ENCODE data around the gene CADM2. TPM values are rescaled to one million over a fixed set of nuclear protein-coding genes. Genes with fewer than 3 reads are reported as not detected.

CADM2 gene
- total RNA-seq, 6 donors from 2014 or later: under 0.01 to 4.6 (median 1.2) TPM

GRCh38 chr3:86047161-86047560 is 1088.4 kb downstream of the CADM2 start:
- WGBS, 2 donors: 59 to 61% methylated on average over 1 of the region's 1 CpG
- TF ChIP-seq POLR2A (IDR thresholded peaks at IDR 0.05) (no peak), POLR2AphosphoS5 (IDR thresholded peaks at IDR 0.05) (no peak), EP300 (IDR thresholded peaks at IDR 0.05) (no peak), CTCF (IDR thresholded peaks at IDR 0.05) (no peak)
- DNase-seq (no peak), ATAC-seq (ENCODE audit: low FRiP score in 2 of 2) (no peak)
- Histone ChIP-seq H3K9me3 (peaks cover 0 to 4% (median 0%) of the 10 kb centered on the region in 4 donors), H3K36me3 (no peaks in the 10 kb centered on the region), H3K4me3 (no peak overlapping the region), H3K27me3 (no peaks in the 10 kb centered on the region), H3K4me1 (no peaks in the 10 kb centered on the region), H3K27ac (no peak overlapping the region)

DNA sequence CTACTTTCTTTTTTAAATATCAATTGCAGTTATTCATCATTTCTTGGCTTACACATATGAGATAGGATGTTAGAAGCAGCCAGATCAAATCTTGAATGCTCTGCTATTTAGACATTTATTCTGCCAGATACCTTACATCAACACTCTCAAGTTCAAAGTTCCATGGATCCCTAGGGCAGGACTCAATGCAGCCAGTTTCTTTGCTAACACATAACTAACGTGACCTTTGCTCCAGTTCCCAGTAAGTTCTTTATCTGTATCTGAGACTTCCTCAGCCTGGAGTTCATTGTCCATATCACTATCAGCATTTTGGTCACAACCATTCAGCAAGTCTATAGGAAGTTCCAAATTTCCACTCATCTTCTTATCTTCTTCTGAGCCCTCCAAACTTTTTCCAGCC is 1092.3 kb downstream of the CADM2 start:
- WGBS, 2 donors: 66 to 75% methylated on average over 1 of the region's 1 CpG
- Histone ChIP-seq H3K27me3 (no peaks in the 10 kb centered on the region), H3K9me3 (no peaks in the 10 kb centered on the region), H3K4me1 (no peaks in the 10 kb centered on the region), H3K4me3 (no peak overlapping the region), H3K27ac (no peak overlapping the region), H3K36me3 (no peaks in the 10 kb centered on the region)
- DNase-seq (no peak), ATAC-seq (ENCODE audit: low FRiP score in 2 of 2) (no peak)
- TF ChIP-seq CTCF (IDR thresholded peaks at IDR 0.05) (no peak), POLR2A (IDR thresholded peaks at IDR 0.05) (no peak)

DNA sequence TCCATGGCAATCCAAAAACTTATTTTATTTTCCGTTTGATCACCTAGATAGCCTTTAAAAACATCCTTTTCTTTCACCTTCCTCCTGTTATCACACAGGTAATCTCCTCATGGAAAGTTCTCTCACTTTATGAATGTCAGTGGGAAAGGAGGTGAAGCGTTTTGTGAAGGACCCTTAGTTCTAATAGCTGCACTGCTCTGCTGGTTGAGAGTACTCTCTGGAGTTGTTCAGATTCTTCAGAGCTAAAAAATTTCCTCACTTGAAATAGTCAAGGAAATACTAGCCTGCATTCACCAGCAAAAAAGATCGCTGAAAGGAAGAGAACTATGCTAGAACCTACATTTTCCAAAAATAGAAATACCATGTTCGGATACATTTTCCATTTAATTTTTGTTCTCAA is 1097.2 kb downstream of the CADM2 start:
- TF ChIP-seq POLR2A (IDR thresholded peaks at IDR 0.05) (no peak), POLR2AphosphoS5 (IDR thresholded peaks at IDR 0.05) (no peak), EP300 (IDR thresholded peaks at IDR 0.05) (no peak), CTCF (IDR thresholded peaks at IDR 0.05) (no peak)
- 60 to 62% methylated on average over 4 of the region's 4 CpGs for WGBS, 2 donors
- Histone ChIP-seq H3K36me3 (no peaks in the 10 kb centered on the region), H3K9me3 (no peaks in the 10 kb centered on the region), H3K27ac (no peak overlapping the region), H3K4me1 (no peaks in the 10 kb centered on the region), H3K4me3 (no peak overlapping the region), H3K27me3 (no peaks in the 10 kb centered on the region)
- ATAC-seq (ENCODE audit: low FRiP score in 2 of 2): no peak
- no peak for DNase-seq

- Histone ChIP-seq H3K4me1 (no peaks in the 10 kb centered on the region), H3K27ac (no peak overlapping the region), H3K27me3 (no peaks in the 10 kb centered on the region), H3K36me3 (no peaks in the 10 kb centered on the region), H3K9me3 (no peaks in the 10 kb centered on the region), H3K4me3 (no peak overlapping the region)
- WGBS, 2 donors: 72 to 79% methylated on average over 5 of the region's 5 CpGs
- DNase-seq (no peak), ATAC-seq (ENCODE audit: low FRiP score in 2 of 2) (no peak)
- TF ChIP-seq EP300 (IDR thresholded peaks at IDR 0.05) (no peak), CTCF (IDR thresholded peaks at IDR 0.05) (no peak), POLR2A (IDR thresholded peaks at IDR 0.05) (no peak), POLR2AphosphoS5 (IDR thresholded peaks at IDR 0.05) (no peak)
Measured at GRCh38 chr3:86056962-86057361, 1098.2 kb downstream of the CADM2 start.

DNA sequence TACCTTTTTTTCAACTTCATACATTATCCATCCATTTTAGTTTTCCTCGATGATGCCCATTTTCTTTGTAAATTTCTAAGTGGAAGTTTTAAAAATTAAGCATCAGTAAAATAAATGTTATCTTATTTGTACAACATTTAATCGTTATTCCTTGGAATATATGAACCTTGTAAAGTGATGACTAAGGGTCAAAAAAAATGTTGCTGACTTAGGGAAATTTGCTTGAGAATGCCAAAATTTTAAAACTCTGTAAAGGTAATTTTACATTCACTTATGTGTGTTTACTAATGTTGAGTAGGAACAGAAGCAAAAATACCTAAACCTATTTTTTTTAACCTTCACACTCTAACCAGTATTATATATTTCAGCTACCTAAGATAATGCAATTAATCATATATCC is 1115.0 kb downstream of the CADM2 start:
- TF ChIP-seq CTCF (IDR thresholded peaks at IDR 0.05): no peak
- no peak for TF ChIP-seq POLR2A (IDR thresholded peaks at IDR 0.05)
- no peak for TF ChIP-seq POLR2AphosphoS5 (IDR thresholded peaks at IDR 0.05)
- TF ChIP-seq EP300 (IDR thresholded peaks at IDR 0.05): no peak
- H3K9me3 ChIP-seq: no peaks in the 10 kb centered on the region
- H3K36me3 ChIP-seq: no peaks in the 10 kb centered on the region
- no peak overlapping the region for H3K4me3 ChIP-seq
- H3K27me3 ChIP-seq: no peaks in the 10 kb centered on the region
- ATAC-seq (ENCODE audit: low FRiP score in 2 of 2): no peak
- WGBS, 2 donors: 88 to 90% methylated on average over 2 of the region's 2 CpGs
- H3K27ac ChIP-seq: no peak overlapping the region
- no peak for DNase-seq
- H3K4me1 ChIP-seq: no peaks in the 10 kb centered on the region

Measured in upper lobe of left lung (tissue), 6 donors.